H9 (cell line): ENCODE measurements around the gene CREBRF. TPM values are rescaled to one million over a fixed set of nuclear protein-coding genes. Genes with fewer than 3 reads are reported as not detected.

ENCODE experiments used
- DNase-seq: peaks from one replicate; pipeline ENCODE4 v3.0.0-alpha.2; 2017
- H2AFZ ChIP-seq: one replicate; pipeline ENCODE4 v1.6.1; 2013; ENCODE audit warnings: mild to moderate bottlenecking, low read length, control low read depth, moderate library complexity
- H2AK5ac ChIP-seq: 2 replicates; pipeline ENCODE4 v1.6.1; 2013; ENCODE audit warnings: low read length, control low read depth, mixed read lengths; ENCODE audit not compliant: insufficient read length
- H2BK120ac ChIP-seq: one replicate; pipeline ENCODE4 v1.6.1; 2013; ENCODE audit warnings: low read depth, mild to moderate bottlenecking, low read length, control low read depth, inconsistent platforms; ENCODE audit not compliant: poor library complexity, severe bottlenecking
- H2BK12ac ChIP-seq: 2 replicates; pipeline ENCODE4 v1.6.1; 2013; ENCODE audit warnings: low read length, control low read depth, mixed read lengths, low read depth; ENCODE audit not compliant: insufficient read length
- H2BK15ac ChIP-seq: 2 replicates; pipeline ENCODE4 v1.6.1; 2013; ENCODE audit warnings: low read depth, low read length, control low read depth
- H2BK20ac ChIP-seq: one replicate; pipeline ENCODE4 v1.6.1; 2013; ENCODE audit warnings: low read depth, mild to moderate bottlenecking, low read length, control low read depth, inconsistent platforms; ENCODE audit not compliant: poor library complexity, severe bottlenecking
- H2BK5ac ChIP-seq: 2 replicates; pipeline ENCODE4 v1.6.1; 2013; ENCODE audit warnings: low read length, control low read depth, mixed read lengths; ENCODE audit not compliant: insufficient read length
- H3K14ac ChIP-seq: 2 replicates; pipeline ENCODE4 v1.6.1; 2013; ENCODE audit warnings: low read length, control low read depth; ENCODE audit not compliant: insufficient read depth
- H3K18ac ChIP-seq: 2 replicates; pipeline ENCODE4 v1.6.1; 2013; ENCODE audit warnings: low read depth, mild to moderate bottlenecking, mixed read lengths, low read length, control low read depth; ENCODE audit not compliant: insufficient read length
- H3K23ac ChIP-seq: 2 replicates; pipeline ENCODE4 v1.6.1; 2013; ENCODE audit warnings: low read length, control low read depth, mixed read lengths, low read depth; ENCODE audit not compliant: insufficient read length
- H3K23me2 ChIP-seq: 2 replicates; pipeline ENCODE4 v1.6.1; 2013; ENCODE audit warnings: low read depth, mild to moderate bottlenecking, mixed read lengths, low read length, control low read depth; ENCODE audit not compliant: insufficient read length, poor library complexity, severe bottlenecking
- H3K27ac ChIP-seq: 2 replicates; pipeline ENCODE4 v1.5.1; 2013; ENCODE audit warnings: low read length, control low read depth, mixed read lengths, low read depth; ENCODE audit not compliant: insufficient read length
- H3K27me3 ChIP-seq: 2 replicates; pipeline ENCODE4 v1.6.1; 2013; ENCODE audit warnings: low read length, control low read depth, inconsistent platforms; ENCODE audit not compliant: insufficient read depth
- H3K4ac ChIP-seq: 2 replicates; pipeline ENCODE4 v1.6.1; 2013; ENCODE audit warnings: low read depth, mild to moderate bottlenecking, control low read depth, inconsistent platforms, low read length, moderate library complexity
- H3K4me1 ChIP-seq: 2 replicates; pipeline ENCODE4 v1.6.1; 2013; ENCODE audit warnings: low read length, control low read depth, inconsistent platforms; ENCODE audit not compliant: insufficient read depth
- H3K4me2 ChIP-seq: 2 replicates; pipeline ENCODE4 v1.6.1; 2013; ENCODE audit warnings: low read length, control low read depth, mixed read lengths; ENCODE audit not compliant: insufficient read length, insufficient read depth
- H3K56ac ChIP-seq: 2 replicates; pipeline ENCODE4 v1.6.1; 2013; ENCODE audit warnings: low read depth, mild to moderate bottlenecking, mixed read lengths, low read length, control low read depth; ENCODE audit not compliant: insufficient read length
- H3K79me1 ChIP-seq: 2 replicates; pipeline ENCODE4 v1.6.1; 2013; ENCODE audit warnings: low read depth, mild to moderate bottlenecking, moderate library complexity, low read length, control low read depth, inconsistent platforms; ENCODE audit not compliant: insufficient read depth, poor library complexity, severe bottlenecking
- H3K79me2 ChIP-seq: 2 replicates; pipeline ENCODE4 v1.6.1; 2013; ENCODE audit warnings: low read length, control low read depth, inconsistent platforms; ENCODE audit not compliant: insufficient read depth
- H3K9ac ChIP-seq: 2 replicates; pipeline ENCODE4 v1.6.1; 2013; ENCODE audit warnings: low read length, control low read depth, mixed read lengths; ENCODE audit not compliant: insufficient read length; ENCODE audit errors: extremely low read depth
- H3K9me3 ChIP-seq: one replicate; pipeline ENCODE4 v1.6.1; 2013; ENCODE audit warnings: low read depth, low read length, inconsistent platforms; ENCODE audit not compliant: control insufficient read depth
- H3T11ph ChIP-seq: one replicate; pipeline ENCODE4 v1.6.1; 2013; ENCODE audit warnings: mild to moderate bottlenecking, low read length, control low read depth, inconsistent platforms
- H4K20me1 ChIP-seq: one replicate; pipeline ENCODE4 v1.6.1; 2013; ENCODE audit not compliant: control insufficient read depth, insufficient read length, insufficient read depth
- H4K5ac ChIP-seq: 2 replicates; pipeline ENCODE4 v1.6.1; 2013; ENCODE audit warnings: low read depth, mild to moderate bottlenecking, mixed read lengths, low read length, control low read depth; ENCODE audit not compliant: insufficient read length
- H4K8ac ChIP-seq: replicated peaks from 2 replicates; pipeline ENCODE4 v1.6.1; 2013; ENCODE audit warnings: low read length, control low read depth, mixed read lengths, low read depth; ENCODE audit not compliant: insufficient read length
- H4K91ac ChIP-seq: 2 replicates; pipeline ENCODE4 v1.6.1; 2013; ENCODE audit warnings: low read depth, mild to moderate bottlenecking, moderate library complexity, mixed read lengths, low read length, control low read depth; ENCODE audit not compliant: insufficient read length
- H3K27ac Mint-ChIP-seq, 3 experiments: 2 replicates in 2 of 3; 3 replicates in 1 of 3; pipeline ENCODE4 v1.8.0; 2020 to 2021; ENCODE audit warnings: mixed read lengths in 3 of 3, mild to moderate bottlenecking in 1 of 3, moderate library complexity in 1 of 3
- H3K27me3 Mint-ChIP-seq: 2 replicates; pipeline ENCODE4 v1.8.0; 2021; ENCODE audit warnings: low read depth, mild to moderate bottlenecking, moderate library complexity, mixed read lengths
- H3K36me3 Mint-ChIP-seq, 3 experiments: 2 replicates in 2 of 3; 3 replicates in 1 of 3; pipeline ENCODE4 v1.8.0; 2020 to 2021; ENCODE audit warnings: low read depth in 3 of 3, mixed read lengths in 3 of 3; ENCODE audit not compliant: insufficient read depth in 1 of 3
- H3K4me1 Mint-ChIP-seq, 2 experiments: 2 replicates each; pipeline ENCODE4 v1.8.0; 2020; ENCODE audit warnings: mixed read lengths in 2 of 2
- H3K4me3 Mint-ChIP-seq, 2 experiments: 2 replicates in 1 of 2; 3 replicates in 1 of 2; pipeline ENCODE4 v1.8.0; 2020 to 2021; ENCODE audit warnings: mild to moderate bottlenecking in 2 of 2, mixed read lengths in 2 of 2, moderate library complexity in 1 of 2
- H3K9me3 Mint-ChIP-seq, 2 experiments: 2 replicates in 1 of 2; 3 replicates in 1 of 2; pipeline ENCODE4 v1.8.0; 2020; ENCODE audit warnings: mild to moderate bottlenecking in 2 of 2, mixed read lengths in 2 of 2, moderate library complexity in 1 of 2
- CTCF ChIP-seq: fragments of 200-600 bp; sonication (generic); conservative IDR thresholded peaks from 3 replicates; pipeline ENCODE4 v1.8.0; 2021; ENCODE audit warnings: antibody characterized with exemption, mild to moderate bottlenecking
- WGBS: extraction: QIAGEN DNeasy Blood & Tissue Kit; methylation state at CpG from one replicate; pipeline ENCODE4 v1.1.7; 2013; ENCODE audit warnings: missing lambda C conversion rate, low lambda C conversion rate, mixed read lengths; ENCODE audit not compliant: insufficient read length; ENCODE audit errors: extremely low coverage; 5-methylcytosine and 5-hydroxymethylcytosine counted together
- total RNA-seq: library from RNA; stranded (reverse); gene quantifications from 2 replicates; pipeline ENCODE4 v1.2.1, GENCODE V29; 2021

CREBRF gene
- total RNA-seq, 1 experiment from 2014 or later: 2.7 TPM

DNA sequence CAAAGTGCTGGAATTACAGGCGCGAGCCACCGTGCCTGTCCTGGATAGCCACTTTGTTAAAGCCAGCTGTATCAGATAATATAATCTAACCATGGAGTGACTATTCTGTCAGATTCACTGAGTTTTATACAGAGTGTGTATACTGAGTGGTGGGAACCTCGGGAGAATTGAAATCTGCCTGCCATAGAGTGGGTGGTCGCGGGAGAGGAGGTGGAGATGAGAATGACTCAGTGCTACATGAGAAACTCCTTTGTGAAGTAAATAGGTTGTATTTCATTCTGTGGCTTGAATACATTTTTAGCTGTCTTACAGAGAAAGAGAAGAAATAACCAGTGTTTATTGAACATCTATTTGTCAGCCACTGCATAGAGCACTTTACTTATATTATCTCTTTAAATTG, 46.1 kb upstream of the CREBRF start:
- H3K27me3 ChIP-seq: no peaks in the 10 kb centered on the region
- Mint-ChIP-seq H3K27me3 (no peaks in the 10 kb centered on the region), H3K9me3 (no peaks in the 10 kb centered on the region), H3K4me1 (peaks cover 3 to 4% of the 10 kb centered on the region in 2 experiments; a peak in 2 of 4 replicates), H3K36me3 (no peaks in the 10 kb centered on the region; a peak in 1 of 7 replicates), H3K27ac (peak overlapping the region in 2 of 3 experiments; percentile 2 to 34; a peak in 2 of 7 replicates), H3K4me3 (no peak overlapping the region)
- H2BK15ac ChIP-seq: no peak overlapping the region
- no peak overlapping the region for H2BK120ac ChIP-seq
- H2AFZ ChIP-seq: no peak overlapping the region
- no peak overlapping the region for H2BK5ac ChIP-seq
- no peak overlapping the region for H3T11ph ChIP-seq
- no CpG with 5 or more reads among the region's 6 CpGs for WGBS
- H4K20me1 ChIP-seq: no peaks in the 10 kb centered on the region
- no peak overlapping the region for H4K91ac ChIP-seq
- no peak overlapping the region for H4K8ac ChIP-seq
- no peak overlapping the region for H3K56ac ChIP-seq
- H3K14ac ChIP-seq: no peak overlapping the region
- no peak for DNase-seq
- H4K5ac ChIP-seq: no peak overlapping the region
- H3K4ac ChIP-seq: no peak overlapping the region
- H3K23ac ChIP-seq: no peak overlapping the region
- no peak overlapping the region for H2BK12ac ChIP-seq
- no peak overlapping the region for H3K9ac ChIP-seq
- no peak overlapping the region for H2BK20ac ChIP-seq
- H3K79me2 ChIP-seq: peaks cover 2% of the 10 kb centered on the region; the same call in 1 of the 2 replicates
- no peaks in the 10 kb centered on the region for H3K9me3 ChIP-seq
- no peak overlapping the region for H3K27ac ChIP-seq
- no peak for TF ChIP-seq CTCF
- no peak overlapping the region for H2AK5ac ChIP-seq
- no peaks in the 10 kb centered on the region for H3K23me2 ChIP-seq
- H3K79me1 ChIP-seq: no peaks in the 10 kb centered on the region
- no peak overlapping the region for H3K18ac ChIP-seq
- H3K4me2 ChIP-seq: no peak overlapping the region
- no peaks in the 10 kb centered on the region for H3K4me1 ChIP-seq
